HPDE6-E6E7 (cell line): ENCODE data around the gene PPP1R3F.

Source experiments
- DNase-seq: peaks from one replicate; pipeline ENCODE4 v3.0.0; 2011; ENCODE audit warnings: missing footprints; ENCODE audit errors: extremely low spot score

Gene PPP1R3F

DNA sequence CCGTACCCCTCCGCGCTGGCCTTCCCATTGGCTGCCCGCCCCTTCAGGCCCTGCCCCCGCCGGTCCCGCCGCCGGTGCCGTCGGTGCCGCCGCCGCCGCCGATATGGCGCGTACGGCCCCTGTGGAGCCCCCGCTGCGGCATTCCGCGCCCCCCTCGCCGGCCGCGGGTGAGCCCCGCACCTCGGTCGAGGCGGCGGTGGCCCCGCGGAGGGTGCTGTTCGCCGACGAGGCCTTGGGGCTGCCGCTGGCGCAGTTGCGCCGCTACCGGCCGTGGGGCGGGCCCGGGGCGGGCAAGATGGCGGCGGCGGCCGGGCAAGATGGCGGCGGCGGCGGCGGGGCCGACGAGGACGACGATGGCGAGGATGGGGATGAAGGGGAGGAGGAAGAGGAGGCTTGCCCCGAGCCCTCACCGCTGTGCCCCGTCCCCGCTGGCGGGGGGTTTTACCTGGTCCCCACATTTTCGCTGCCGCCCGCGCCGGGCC lies at the start of gene PPP1R3F:
TSS of gene PPP1R3F (plus strand) at position 27 of the 482 bp plus-strand sequence. CDS start at position 104, 77 bp downstream.
- no peak for DNase-seq

DNA sequence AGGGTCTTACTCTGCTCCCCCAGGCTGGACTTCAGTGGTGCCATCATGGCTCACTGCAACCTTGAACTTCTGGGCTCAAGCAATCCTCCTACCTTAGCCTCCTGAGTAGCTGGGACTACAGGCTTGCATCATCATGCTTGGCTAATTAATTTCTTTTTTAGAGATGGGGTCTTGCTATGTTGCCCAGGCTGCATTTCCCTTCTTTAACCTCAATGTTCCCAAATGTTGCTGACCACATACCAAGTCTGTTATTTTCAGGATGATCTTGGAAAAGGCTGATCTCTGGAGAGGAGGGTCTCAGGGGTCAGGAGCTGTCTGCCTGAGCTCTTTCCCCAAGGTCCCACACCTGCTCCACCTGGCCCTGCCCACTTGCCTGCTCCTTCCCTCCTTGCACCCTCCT lies 49.5 kb upstream of the PPP1R3F start:
- DNase-seq: no peak

- no peak for DNase-seq
These were observed 47.7 kb upstream of the PPP1R3F start for GRCh38 chrX:49221868-49222267.

DNA sequence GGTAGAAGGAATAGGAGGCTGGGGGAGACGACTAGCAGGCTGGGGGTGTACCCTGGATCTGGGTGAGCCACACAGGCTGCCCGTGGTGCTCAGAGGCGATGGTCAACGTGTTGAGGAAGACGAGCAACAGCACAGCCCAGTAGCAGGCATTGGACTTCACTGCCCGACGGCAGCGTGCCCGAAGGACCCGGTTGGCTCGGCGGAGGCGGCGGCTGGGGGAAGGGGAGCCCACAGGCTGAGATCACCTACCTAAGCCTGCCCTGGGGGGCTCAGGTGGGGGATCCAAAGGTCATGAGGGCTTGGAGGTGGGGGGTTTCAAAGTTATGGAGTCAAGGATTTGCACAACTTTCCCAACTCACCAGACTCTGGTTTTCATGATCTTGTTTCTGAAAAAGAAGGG lies 43.7 kb upstream of the PPP1R3F start:
- no peak for DNase-seq

GRCh38 chrX:49226946-49227345 lies 42.6 kb upstream of the PPP1R3F start:
- DNase-seq: no peak

DNA sequence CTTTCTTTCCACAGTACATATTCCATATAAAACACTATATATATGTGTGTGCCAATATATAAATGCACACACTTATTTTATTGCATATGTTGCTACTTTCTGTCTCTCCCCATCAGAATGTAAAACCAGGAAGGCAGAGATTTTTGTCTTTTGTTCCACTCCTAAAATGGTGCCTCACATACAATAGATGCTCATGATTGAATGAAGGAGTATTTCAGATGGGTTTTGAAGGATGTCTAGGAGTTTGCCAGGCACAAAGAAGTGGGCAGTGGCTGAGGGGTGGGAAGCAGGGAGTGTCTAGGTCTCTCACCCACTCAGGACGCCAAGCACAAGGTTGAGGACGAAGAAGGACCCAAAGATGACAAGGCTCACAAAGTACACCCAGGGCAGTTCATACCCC lies 41.9 kb upstream of the PPP1R3F start:
- DNase-seq: no peak

DNA sequence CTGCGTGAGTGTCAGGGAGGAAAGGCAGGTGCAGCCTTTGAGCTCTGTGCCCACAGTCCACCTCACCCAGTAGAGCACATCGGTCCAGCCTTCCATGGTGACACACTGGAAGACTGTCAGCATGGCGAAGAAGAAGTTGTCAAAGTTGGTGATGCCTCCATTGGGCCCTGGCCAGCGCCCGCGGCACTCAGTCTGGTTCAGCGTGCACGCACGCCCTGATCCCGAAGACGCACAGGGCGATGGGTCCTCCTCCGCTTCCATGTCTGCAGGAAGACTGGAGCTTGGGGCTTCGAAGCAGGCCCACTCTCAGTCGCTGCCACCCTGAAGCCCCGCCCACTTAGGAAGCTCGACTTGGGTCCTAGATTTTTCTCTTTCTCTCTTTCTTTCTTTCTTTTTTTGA lies 41.4 kb upstream of the PPP1R3F start:
- DNase-seq: no peak

GRCh38 chrX:49230500-49231232 lies 38.9 kb upstream of the PPP1R3F start:
- peak; percentile 25 for DNase-seq

- no peak for DNase-seq
These were observed 38.1 kb upstream of the PPP1R3F start for GRCh38 chrX:49231333-49232000.

- DNase-seq: no peak
These were observed 37.1 kb upstream of the PPP1R3F start for GRCh38 chrX:49232525-49232924.

DNA sequence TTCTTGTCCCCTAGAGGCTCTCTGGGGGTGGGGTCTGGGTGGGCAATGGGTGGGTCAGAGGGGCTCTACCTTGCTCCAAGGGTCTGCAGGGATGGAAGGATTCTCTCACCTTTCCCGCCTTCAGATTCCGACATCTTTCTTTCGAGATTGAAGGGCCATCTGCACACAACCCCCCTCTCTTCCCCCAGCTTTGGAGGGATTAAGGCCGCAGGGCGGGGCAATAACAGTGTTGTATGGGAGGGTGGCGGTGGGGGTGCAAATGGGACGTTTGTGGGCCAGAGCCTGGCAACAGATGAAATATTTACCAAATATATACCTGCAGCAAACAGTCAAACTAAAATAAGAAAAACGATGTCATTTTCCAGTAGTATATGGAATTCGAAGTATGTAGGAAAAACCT lies 36.4 kb upstream of the PPP1R3F start, which contains the start of gene CACNA1F:
TSS of gene CACNA1F (minus strand) at position 165 of the 400 bp plus-strand sequence. CDS start at position 134, 31 bp downstream.
- DNase-seq: no peak

DNA sequence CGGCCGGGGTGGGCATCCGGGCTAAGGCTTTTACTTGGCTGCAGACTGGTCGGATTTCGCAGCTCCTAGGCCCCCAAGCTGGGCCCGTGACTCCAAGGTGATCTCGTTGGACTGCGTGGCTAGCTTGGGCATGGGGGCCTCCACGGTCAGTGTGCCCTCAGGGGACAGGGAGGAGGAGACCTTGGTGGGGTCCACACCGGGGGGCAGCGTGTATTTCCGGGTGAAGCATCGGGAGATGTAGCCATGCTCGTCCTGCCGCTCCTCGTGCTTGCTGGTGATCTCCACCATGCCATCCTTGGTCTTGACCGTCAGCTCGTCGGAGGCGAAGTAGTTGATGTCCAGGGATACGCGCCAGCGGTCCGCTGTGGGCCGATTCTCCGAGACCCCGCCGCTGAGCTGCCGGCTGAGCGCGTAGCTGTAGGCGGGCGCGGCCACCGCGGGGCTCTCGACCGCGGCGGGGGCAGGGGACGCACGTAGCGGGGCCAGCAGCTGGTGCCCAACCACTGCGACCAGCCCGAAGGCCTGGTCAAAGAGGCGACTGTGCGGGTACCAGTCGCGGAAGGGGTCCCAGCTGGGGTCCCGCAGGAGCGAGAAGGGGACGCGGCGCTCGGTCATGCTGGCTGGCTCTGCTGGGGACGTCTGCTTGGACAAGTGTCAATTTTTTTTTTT lies 35.6 kb upstream of the PPP1R3F start:
- DNase-seq: no peak

- no peak for DNase-seq
These were observed 32.5 kb upstream of the PPP1R3F start for GRCh38 chrX:49237060-49237459.

GRCh38 chrX:49238735-49239134 lies 30.9 kb upstream of the PPP1R3F start:
- DNase-seq: no peak

GRCh38 chrX:49242545-49243066 lies 27.0 kb upstream of the PPP1R3F start:
- DNase-seq: no peak

DNA sequence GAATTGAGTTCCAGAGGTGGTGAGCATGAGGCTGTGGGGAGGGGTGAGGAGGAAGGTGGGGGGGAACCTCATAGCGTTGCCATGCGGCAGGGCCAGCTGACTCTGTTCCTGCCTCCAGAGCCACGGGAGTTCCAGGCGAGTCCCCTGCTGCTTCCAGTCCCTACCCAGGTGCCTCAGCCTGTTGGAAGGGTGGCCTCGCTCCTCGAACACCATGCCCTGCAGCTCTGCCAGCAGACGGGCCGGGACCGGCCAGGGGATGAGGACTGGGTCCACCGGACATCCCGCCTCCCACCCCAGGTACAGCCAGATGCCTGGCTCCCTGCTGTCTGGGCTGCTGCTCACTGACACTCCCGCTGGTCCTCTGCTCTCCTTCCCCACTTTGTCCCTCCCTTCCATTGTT lies 26.4 kb upstream of the PPP1R3F start:
- no peak for DNase-seq

DNA sequence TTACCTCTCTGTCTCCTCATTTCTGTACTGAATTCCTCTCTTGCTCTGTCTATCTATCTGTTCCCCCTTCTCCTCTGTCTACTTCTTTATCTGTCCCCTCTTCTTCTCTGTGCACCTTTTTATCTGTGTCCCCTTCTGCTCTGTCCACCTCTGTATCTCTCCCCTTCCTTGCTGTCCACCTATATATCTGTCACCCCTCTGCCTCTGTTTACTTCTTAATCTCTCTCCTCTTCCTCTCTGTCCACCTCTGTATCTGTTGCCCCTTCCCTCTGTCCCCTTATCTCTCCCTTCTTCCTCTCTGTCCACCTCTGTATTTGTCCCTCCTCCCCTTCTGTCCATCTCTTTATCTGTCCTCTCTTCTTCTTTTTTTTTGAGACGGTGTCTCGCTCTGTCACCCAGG lies 25.4 kb upstream of the PPP1R3F start:
- DNase-seq: no peak

DNA sequence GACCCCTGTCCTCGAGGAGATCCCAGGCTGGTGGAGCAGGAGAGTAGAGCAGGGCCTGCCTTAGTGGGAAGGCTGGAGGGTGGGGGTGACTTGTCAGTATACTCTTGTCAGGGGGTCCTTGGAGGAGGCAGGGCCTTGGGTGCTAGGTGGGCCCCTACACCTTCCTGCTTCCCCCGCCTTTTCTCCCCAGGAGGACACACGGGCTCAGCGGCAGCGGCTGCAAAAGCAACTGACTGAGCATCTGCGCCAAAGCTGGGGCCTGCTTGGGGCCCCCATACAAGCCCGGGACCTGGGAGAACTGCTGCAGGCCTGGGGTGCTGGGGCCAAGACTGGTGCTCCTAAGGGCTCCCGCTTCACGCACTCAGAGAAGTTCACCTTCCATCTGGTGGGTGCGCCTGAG lies 23.1 kb upstream of the PPP1R3F start:
- no peak for DNase-seq

- DNase-seq: no peak
These were observed 22.2 kb upstream of the PPP1R3F start for GRCh38 chrX:49247346-49247745.

DNA sequence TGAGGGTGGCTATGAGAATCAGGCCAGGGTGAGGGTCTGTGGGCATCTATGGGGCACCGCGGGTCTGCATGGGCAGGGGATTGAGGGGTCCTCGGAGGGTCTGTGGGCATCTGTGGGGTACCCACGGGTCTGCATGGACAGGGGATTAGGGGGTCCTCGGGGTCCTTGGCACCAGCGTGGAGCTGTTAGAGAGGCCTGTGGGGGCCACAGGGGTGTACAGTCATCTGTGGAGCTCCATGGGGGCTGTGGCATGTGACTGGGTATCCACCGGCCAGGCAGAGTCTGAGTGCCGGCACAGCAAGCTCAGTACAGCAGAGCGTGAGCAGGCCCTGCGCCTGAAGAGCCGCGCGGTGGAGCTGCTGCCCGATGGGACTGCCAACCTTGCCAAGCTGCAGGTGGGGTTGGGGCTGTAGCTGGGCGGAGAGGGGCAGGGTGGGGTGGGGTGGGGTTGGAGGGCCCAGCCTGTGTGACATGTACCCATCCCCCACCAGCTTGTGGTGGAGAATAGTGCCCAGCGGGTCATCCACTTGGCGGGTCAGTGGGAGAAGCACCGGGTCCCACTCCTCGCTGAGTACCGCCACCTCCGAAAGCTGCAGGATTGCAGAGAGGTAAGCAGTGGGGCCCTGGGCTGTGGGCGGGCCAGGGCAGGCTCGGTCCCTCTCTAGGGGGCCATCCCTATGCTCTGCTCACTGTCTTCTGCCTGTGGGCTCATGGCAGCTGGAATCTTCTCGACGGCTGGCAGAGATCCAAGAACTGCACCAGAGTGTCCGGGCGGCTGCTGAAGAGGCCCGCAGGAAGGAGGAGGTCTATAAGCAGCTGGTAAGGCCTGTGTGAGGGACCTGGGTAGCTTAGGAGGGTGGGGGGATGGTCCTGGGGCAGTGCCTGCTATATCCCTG lies 21.4 kb upstream of the PPP1R3F start:
- DNase-seq: no peak

- DNase-seq: no peak
These were observed 20.5 kb upstream of the PPP1R3F start for GRCh38 chrX:49249071-49249470.
